Heart left ventricle (tissue), 16 donors: ENCODE data around the gene KCP. TPM values are rescaled to one million over a fixed set of nuclear protein-coding genes. Genes with fewer than 3 reads are reported as not detected.
A peak's percentile ranks its signal among the peaks of the same experiment; 100 is the strongest.

Experiments used
- ATAC-seq, 4 donors: fragments of 200-7000 bp; cut with Tn5 transposase; one replicate each; pipeline ENCODE4 v1.9.1; 2020 to 2022; ENCODE audit warnings: moderate library complexity in 4 of 4, mild to moderate bottlenecking in 3 of 4, moderate number of reproducible peaks in 1 of 4
- DNase-seq, 5 donors: peaks; one replicate each; pipeline ENCODE4 v3.0.0-alpha.2; 2020
- H3K27ac ChIP-seq, 12 donors: fragments of 200-600 bp; sonication (generic) in 4 of 12; one replicate each; pipeline versions ENCODE4 v1.5.0 to v1.8.0; 2016 to 2022; ENCODE audit warnings: mild to moderate bottlenecking in 2 of 12
- H3K27me3 ChIP-seq, 9 donors: fragments of 200-600 bp; sonication (generic) in 2 of 9; one replicate each; pipeline versions ENCODE4 v1.5.1 to v1.8.0; 2016 to 2022; ENCODE audit warnings: mild to moderate bottlenecking in 3 of 9
- H3K36me3 ChIP-seq, 9 donors: fragments of 200-600 bp; sonication (generic) in 2 of 9; one replicate each; pipeline versions ENCODE4 v1.5.0 to v1.8.0; 2018 to 2022; ENCODE audit warnings: mild to moderate bottlenecking in 2 of 9
- H3K4me1 ChIP-seq, 12 donors: fragments of 200-600 bp; sonication (generic) in 4 of 12; one replicate each; pipeline versions ENCODE4 v1.5.0 to v1.8.0; 2016 to 2022; ENCODE audit warnings: mild to moderate bottlenecking in 3 of 12
- H3K4me3 ChIP-seq, 12 donors: fragments of 200-600 bp; sonication (generic) in 4 of 12; one replicate each; pipeline versions ENCODE4 v1.5.0 to v1.8.0; 2017 to 2022; ENCODE audit warnings: mild to moderate bottlenecking in 9 of 12, moderate library complexity in 4 of 12
- H3K9me3 ChIP-seq, 12 donors: fragments of 200-600 bp; sonication (generic) in 4 of 12; one replicate each; pipeline versions ENCODE4 v1.5.0 to v1.8.0; 2016 to 2022; ENCODE audit warnings: mild to moderate bottlenecking in 1 of 12
- POLR2A ChIP-seq, 2 donors: fragments of 450-650 bp; IDR thresholded peaks; one replicate each; pipeline ENCODE4 v1.6.1; 2017; ENCODE audit warnings: antibody characterized with exemption in 2 of 2, mild to moderate bottlenecking in 2 of 2, moderate library complexity in 2 of 2
- WGBS, 4 donors: extraction: QIAGEN DNeasy Blood & Tissue Kit in 2 of 4; methylation state at CpG; one replicate each; pipeline versions ENCODE4 v1.1.5 to v1.1.7; 2013 to 2018; 5-methylcytosine and 5-hydroxymethylcytosine counted together
- intact Hi-C, 10 donors: fragments of 100-400 bp; cut with DNase I; formaldehyde crosslinking; loops; one replicate each; pipeline versions ENCODE4 v1.11.1 to v1.14.2; 2022
- polyA plus RNA-seq, 2 donors: library from polyadenylated mRNA; stranded (reverse); fragments of 200-250 nt; gene quantifications; one replicate each; pipeline ENCODE4 v1.2.3, GENCODE V29; 2013
- total RNA-seq, 9 donors: library from RNA; depleted of rRNA in 2 of 9; stranded (reverse); fragments of >200 nt in 2 of 9; fragmentation: NEBNext Ultra II Directional in 3 of 9; extraction: Animal tissue kit (Norgen Biotek cat#: 25700) in 3 of 9; gene quantifications; one replicate each; pipeline versions ENCODE4 v1.1.0 to v1.2.4, GENCODE V29; 2016 to 2023
- TF ChIP-seq, protein P1 (sequence below), 12 donors: fragments of 200-600 bp; sonication (generic) in 4 of 12; IDR thresholded peaks; one replicate each; pipeline versions ENCODE4 v1.5.0 to v1.8.0; 2018 to 2022; ENCODE audit warnings: antibody characterized with exemption in 12 of 12, mild to moderate bottlenecking in 5 of 12
- donor health status: ischemic (EF 13 %, LVEDD 7.1; RV severe dilation, severe dysfunction).
- donor health status: healthy with polysubstance abuse.
- donor health status: DM: no; HTN: yes; CAD: no.
- donor health status: DM: no; HTN: no; CAD: no.
- donor health status: ischemic (EF 25% LVEDD 6.9; RV normal size, moderate dysfunction).
- donor health status: ischemic (EF 25% LVEDD 5.7; RV mildly dilated, moderate dysfunction).
- donor health status: healthy.
- donor health status: DM: yes; HTN: yes; CAD: no.
- donor health status: ischemic (EF 35%, LVEDD 5.7; RV mildly dilated, moderate dysfunction).
- donor health status: nonischemic (EF 11% LVEDD 7.7; RV severe dilation, severe dysfunction).
- donor health status: DM: yes; HTN: yes; CAD: no.
- donor health status: PGD.
- donor health status: ischemic (EF 29% LVEDD 5.4; RV normal size, mild dysfunction).
- donor health status: nonischemic (EF 23%, LVEDD 6.1; RV moderate dilation, normal function).

The KCP gene
- total and polyA plus RNA-seq, 11 donors = 0.14 to 1.3 (median 0.29) TPM; not detected in 1

- Histone ChIP-seq H3K27me3 (peaks cover 0 to 31% (median 0%) of the 10 kb centered on the region in 9 donors), H3K4me1 (peaks cover 0 to 88% (median 54%) of the 10 kb centered on the region in 12 donors), H3K4me3 (peak overlapping the region in 11 of 12 donors; percentile 33 to 94 (median 80)), H3K27ac (peak overlapping the region; percentile 84 to 100 (median 96)), H3K9me3 (no peaks in the 10 kb centered on the region), H3K36me3 (peaks cover 0 to 39% (median 36%) of the 10 kb centered on the region in 9 donors)
- intact Hi-C loops = loop anchor here in 5 of 10 donors (2.0 to 5.0 kb wide), 5 partner anchors 29 to 96 kb away; partner anchors contain the start of genes CALU (in 2 of the 5), ATP6V1F (in 1 of the 5) and CCDC136 (in 1 of the 5)
- 7 to 11% (median 7%) methylated on average over 13 of the region's 13 CpGs for WGBS, 4 donors
- ATAC-seq (peak; percentile 7 to 32 (median 26)), DNase-seq (peak; percentile 72 to 82 (median 80))
- no peak for TF ChIP-seq POLR2A (IDR thresholded peaks at IDR 0.05)
- TF ChIP-seq, protein P1, sequence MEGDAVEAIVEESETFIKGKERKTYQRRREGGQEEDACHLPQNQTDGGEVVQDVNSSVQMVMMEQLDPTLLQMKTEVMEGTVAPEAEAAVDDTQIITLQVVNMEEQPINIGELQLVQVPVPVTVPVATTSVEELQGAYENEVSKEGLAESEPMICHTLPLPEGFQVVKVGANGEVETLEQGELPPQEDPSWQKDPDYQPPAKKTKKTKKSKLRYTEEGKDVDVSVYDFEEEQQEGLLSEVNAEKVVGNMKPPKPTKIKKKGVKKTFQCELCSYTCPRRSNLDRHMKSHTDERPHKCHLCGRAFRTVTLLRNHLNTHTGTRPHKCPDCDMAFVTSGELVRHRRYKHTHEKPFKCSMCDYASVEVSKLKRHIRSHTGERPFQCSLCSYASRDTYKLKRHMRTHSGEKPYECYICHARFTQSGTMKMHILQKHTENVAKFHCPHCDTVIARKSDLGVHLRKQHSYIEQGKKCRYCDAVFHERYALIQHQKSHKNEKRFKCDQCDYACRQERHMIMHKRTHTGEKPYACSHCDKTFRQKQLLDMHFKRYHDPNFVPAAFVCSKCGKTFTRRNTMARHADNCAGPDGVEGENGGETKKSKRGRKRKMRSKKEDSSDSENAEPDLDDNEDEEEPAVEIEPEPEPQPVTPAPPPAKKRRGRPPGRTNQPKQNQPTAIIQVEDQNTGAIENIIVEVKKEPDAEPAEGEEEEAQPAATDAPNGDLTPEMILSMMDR (IDR thresholded peaks at IDR 0.05) = no peak
These were observed 77.2 kb downstream of the KCP start for GRCh38 chr7:128833148-128833945.

GRCh38 chr7:128832880-128833147 is 77.7 kb downstream of the KCP start:
- Histone ChIP-seq H3K27me3 (peaks cover 0 to 31% (median 0%) of the 10 kb centered on the region in 9 donors), H3K36me3 (peaks cover 0 to 34% (median 31%) of the 10 kb centered on the region in 9 donors), H3K4me1 (peaks cover 0 to 84% (median 54%) of the 10 kb centered on the region in 12 donors), H3K9me3 (no peaks in the 10 kb centered on the region), H3K4me3 (peak overlapping the region; percentile 20 to 94 (median 80)), H3K27ac (peak overlapping the region; percentile 84 to 100 (median 96))
- TF ChIP-seq, protein P1 (IDR thresholded peaks at IDR 0.05) = no peak
- TF ChIP-seq POLR2A (IDR thresholded peaks at IDR 0.05) = no peak
- intact Hi-C loops = loop anchor here in 5 of 10 donors (2.0 to 5.0 kb wide), 5 partner anchors 30 to 96 kb away; partner anchors contain the start of genes CALU (in 2 of the 5), ATP6V1F (in 1 of the 5) and CCDC136 (in 1 of the 5)
- ATAC-seq (no peak), DNase-seq (no peak)
- WGBS, 4 donors = 14 to 50% (median 20%) methylated on average over 2 of the region's 2 CpGs; no CpG with 5 or more reads in 1 of the 4 donors

DNA sequence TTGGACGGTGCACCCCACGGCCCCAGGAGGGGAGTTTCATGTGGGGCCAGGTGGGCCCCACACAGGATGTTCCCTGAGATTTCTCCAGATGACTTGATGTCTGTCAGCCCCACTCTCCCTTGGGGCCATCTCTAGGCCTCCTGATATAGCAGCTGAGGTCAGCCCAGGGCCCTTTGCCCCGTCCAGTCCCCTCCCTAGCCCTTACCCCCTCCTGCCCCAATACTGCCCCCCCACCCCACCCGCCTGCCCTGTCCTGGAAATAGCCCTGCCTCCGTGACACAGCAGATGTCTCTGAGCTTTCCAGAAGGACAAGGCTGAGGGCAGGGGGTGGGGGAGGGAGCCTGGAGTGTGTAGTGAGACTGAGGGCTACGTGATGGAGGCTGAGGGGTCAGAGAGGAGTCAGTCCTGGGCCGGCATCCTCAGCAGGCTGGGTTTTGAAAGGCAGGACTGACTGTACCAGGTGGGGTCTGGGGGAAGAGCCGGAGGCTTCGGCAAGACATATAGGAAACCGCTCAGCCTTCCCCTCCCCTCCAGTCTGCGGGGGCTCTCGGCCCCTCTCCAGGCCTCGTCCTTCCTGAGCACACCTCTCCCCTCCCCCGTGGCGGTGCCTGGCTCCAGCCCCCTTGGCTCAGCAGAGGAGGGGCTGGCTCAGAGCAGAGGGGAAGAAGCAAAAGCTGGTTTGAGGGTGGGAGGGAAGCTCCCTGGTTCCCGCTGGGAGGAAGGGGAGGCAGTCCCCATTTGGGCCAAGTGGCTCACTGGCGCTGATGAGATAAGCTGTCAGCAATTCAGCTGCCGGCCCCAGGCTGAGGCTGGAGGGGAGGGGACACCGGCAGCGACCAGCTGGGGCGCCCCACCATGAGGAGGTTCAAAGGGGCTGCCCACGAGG is 78.3 kb downstream of the KCP start:
- Histone ChIP-seq H3K9me3 (no peaks in the 10 kb centered on the region), H3K27me3 (peaks cover 0 to 31% (median 0%) of the 10 kb centered on the region in 9 donors), H3K4me1 (peaks cover 0 to 83% (median 54%) of the 10 kb centered on the region in 12 donors), H3K36me3 (peaks cover 0 to 28% (median 25%) of the 10 kb centered on the region in 9 donors), H3K4me3 (peak overlapping the region; percentile 31 to 94 (median 80)), H3K27ac (peak overlapping the region; percentile 84 to 100 (median 96))
- peak in 1 of 2 donors; percentile 24 for TF ChIP-seq POLR2A (IDR thresholded peaks at IDR 0.05)
- TF ChIP-seq, protein P1 (IDR thresholded peaks at IDR 0.05) = no peak
- ATAC-seq (peak; percentile 14 to 32 (median 18)), DNase-seq (peak; percentile 65 to 86 (median 76))
- intact Hi-C loops = loop anchor here in 5 of 10 donors (2.0 to 5.0 kb wide), 6 partner anchors 31 to 95 kb away; partner anchors contain the start of genes CALU (in 3 of the 5), ATP6V1F (in 1 of the 5) and CCDC136 (in 1 of the 5)
- 4 to 13% (median 6%) methylated on average over 16 to 22 of the region's 22 CpGs for WGBS, 4 donors
